Esophagus muscularis mucosa (tissue), 3 donors: ENCODE data around the gene SMYD4.

Source experiments
- CTCF ChIP-seq, 3 experiments: fragments of 200-600 bp in 2 of 3; fragments of 450-650 bp in 1 of 3; sonication (generic) in 2 of 3; IDR thresholded peaks; one replicate each; pipeline ENCODE4 v1.5.1; 2017 to 2019; ENCODE audit warnings: antibody characterized with exemption in 3 of 3, mild to moderate bottlenecking in 2 of 3, moderate library complexity in 1 of 3
- POLR2A ChIP-seq: fragments of 450-650 bp; IDR thresholded peaks from one replicate; pipeline ENCODE4 v1.6.1; 2017; ENCODE audit warnings: antibody characterized with exemption, moderate library complexity, mild to moderate bottlenecking, low read depth

GRCh38 chr17:1732833-1733321, 96.8 kb downstream of the SMYD4 start:
- TF ChIP-seq CTCF (IDR thresholded peaks at IDR 0.05) (no peak), POLR2A (no peak)
